ENCODE measurements around the gene DDX24. TPM values are rescaled to one million over a fixed set of nuclear protein-coding genes. Genes with fewer than 3 reads are reported as not detected.

Gene DDX24
- total RNA-seq, 1 donor from 2014 or later, result 151 TPM

DNA sequence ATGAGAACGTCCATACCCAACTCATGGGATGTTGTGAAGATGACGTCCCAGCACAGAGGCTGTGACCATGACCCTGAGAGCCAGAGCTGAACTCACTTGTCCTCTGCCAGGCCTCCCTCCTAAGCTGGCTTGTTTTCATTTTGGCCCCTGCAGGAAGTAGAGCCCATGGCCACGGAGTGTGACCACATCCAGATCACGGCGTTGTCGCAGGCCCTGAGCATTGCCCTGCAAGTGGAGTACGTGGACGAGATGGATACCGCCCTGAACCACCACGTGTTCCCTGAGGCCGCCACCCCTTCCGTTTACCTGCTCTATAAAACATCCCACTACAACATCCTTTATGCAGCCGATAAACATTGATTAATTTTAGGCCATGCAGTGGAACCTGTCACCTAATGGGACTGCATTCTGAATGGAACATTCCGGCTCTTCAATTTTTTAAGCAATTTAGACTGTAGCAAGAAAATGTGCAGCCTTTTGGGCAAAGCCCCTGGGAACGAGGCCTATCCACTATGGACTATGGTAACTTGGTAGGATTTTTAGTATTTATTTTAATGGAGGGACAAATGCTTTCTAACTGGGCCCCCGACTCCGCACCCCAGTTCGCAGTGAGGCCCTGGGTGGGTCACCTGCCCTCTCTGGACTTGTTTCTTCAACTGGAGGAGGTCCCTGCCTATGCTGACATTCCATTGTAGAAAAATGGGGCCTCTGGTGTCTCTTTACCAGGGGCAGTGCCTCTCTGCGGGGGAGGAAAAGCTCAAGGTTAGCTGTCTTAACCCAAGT, 35.2 kb downstream of the DDX24 start:
- Mint-ChIP-seq H3K36me3 (peaks cover 9% of the 10 kb centered on the region), H3K9me3 (no peaks in the 10 kb centered on the region), H3K27me3 (ENCODE audit: low read depth) (no peaks in the 10 kb centered on the region), H3K4me3 (no peak overlapping the region), H3K4me1 (peaks cover 14% of the 10 kb centered on the region), H3K27ac (no peak overlapping the region)
- TF ChIP-seq, protein P1, sequence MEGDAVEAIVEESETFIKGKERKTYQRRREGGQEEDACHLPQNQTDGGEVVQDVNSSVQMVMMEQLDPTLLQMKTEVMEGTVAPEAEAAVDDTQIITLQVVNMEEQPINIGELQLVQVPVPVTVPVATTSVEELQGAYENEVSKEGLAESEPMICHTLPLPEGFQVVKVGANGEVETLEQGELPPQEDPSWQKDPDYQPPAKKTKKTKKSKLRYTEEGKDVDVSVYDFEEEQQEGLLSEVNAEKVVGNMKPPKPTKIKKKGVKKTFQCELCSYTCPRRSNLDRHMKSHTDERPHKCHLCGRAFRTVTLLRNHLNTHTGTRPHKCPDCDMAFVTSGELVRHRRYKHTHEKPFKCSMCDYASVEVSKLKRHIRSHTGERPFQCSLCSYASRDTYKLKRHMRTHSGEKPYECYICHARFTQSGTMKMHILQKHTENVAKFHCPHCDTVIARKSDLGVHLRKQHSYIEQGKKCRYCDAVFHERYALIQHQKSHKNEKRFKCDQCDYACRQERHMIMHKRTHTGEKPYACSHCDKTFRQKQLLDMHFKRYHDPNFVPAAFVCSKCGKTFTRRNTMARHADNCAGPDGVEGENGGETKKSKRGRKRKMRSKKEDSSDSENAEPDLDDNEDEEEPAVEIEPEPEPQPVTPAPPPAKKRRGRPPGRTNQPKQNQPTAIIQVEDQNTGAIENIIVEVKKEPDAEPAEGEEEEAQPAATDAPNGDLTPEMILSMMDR (IDR thresholded peaks at IDR 0.05; ENCODE audit: unreplicated experiment), result no peak
- no peak for DNase-seq (ENCODE audit: low spot score in 2 of 2, unreplicated experiment in 2 of 2)

- Mint-ChIP-seq H3K9me3 (no peaks in the 10 kb centered on the region), H3K36me3 (peaks cover 4% of the 10 kb centered on the region), H3K27me3 (ENCODE audit: low read depth) (no peaks in the 10 kb centered on the region), H3K27ac (no peak overlapping the region), H3K4me3 (no peak overlapping the region), H3K4me1 (peaks cover 14% of the 10 kb centered on the region)
- DNase-seq (ENCODE audit: low spot score in 2 of 2, unreplicated experiment in 2 of 2), result no peak
- TF ChIP-seq, protein P1 (IDR thresholded peaks at IDR 0.05; ENCODE audit: unreplicated experiment), result no peak
Observed at GRCh38 chr14:94045101-94045500, 35.9 kb downstream of the DDX24 start.

DNA sequence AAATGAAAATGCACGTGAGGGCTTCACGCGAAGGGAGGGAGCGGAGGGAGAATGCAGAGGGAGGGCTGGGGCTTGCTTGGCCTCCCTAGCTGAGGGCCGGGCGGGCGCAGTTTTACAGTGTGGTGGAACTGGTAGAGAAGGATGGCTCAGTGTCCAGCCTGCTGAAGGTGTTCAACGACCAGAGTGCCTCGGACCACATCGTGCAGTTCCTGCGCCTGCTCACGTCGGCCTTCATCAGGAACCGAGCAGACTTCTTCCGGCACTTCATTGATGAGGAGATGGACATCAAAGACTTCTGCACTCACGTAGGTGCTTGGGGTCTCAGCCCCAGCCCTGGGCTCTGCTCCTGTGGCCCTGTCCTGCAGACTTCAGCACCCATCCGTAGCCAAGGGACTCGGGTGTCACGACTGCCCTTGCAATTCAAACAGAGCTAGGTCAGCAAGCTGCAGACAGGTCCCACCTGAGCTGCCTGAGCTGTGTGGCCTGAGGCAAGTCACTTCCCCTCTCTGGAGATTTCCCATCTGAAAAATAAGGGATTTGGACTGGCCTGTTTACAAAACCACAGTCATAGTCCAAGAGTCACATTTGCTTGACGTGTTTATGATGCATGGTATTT, 36.4 kb downstream of the DDX24 start:
- TF ChIP-seq, protein P1 (IDR thresholded peaks at IDR 0.05; ENCODE audit: unreplicated experiment), result no peak
- no peaks in the 10 kb centered on the region for H3K36me3 Mint-ChIP-seq
- no peaks in the 10 kb centered on the region for H3K27me3 Mint-ChIP-seq (ENCODE audit: low read depth)
- no peaks in the 10 kb centered on the region for H3K9me3 Mint-ChIP-seq
- H3K4me1 Mint-ChIP-seq, result peaks cover 14% of the 10 kb centered on the region
- no peak for DNase-seq (ENCODE audit: low spot score in 2 of 2, unreplicated experiment in 2 of 2)
- no peak overlapping the region for H3K27ac Mint-ChIP-seq
- no peak overlapping the region for H3K4me3 Mint-ChIP-seq

DNA sequence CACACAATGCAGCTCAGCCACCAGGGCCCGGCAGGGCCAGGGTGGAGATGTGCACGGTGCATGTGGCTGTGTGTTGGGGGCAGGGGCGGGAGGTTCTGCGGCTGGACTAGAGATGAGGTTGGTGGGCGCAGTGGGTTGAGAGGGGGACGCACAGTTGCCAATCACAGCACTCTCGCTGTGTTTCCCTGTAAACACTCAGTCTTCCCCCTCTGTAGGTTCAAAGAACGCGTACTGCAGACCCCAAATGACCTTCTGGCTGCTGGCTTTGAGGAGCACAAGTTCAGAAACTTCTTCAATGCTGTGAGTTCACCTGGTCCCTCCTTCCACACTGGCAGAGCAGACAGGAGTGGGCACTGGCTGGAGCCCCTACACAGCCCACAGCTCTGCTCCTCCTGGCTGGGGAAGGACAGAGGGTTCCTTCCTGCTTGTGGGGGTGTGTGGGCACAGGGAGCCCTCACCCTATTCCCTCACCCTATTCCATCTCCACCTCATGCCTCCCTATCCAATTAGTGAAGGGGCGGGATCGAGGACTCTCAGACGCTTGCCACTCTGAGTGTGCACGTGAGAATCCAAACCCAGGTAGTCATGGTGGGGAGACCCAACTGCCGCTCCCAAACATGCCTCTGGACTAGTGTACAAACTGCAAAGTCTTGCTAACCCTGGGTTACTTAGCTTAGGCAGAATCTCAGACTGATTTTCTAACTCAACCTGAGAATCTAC, 37.1 kb downstream of the DDX24 start:
- no peak for DNase-seq (ENCODE audit: low spot score in 2 of 2, unreplicated experiment in 2 of 2)
- H3K27me3 Mint-ChIP-seq (ENCODE audit: low read depth), result no peaks in the 10 kb centered on the region
- H3K4me1 Mint-ChIP-seq, result peaks cover 9% of the 10 kb centered on the region
- peaks cover 3% of the 10 kb centered on the region for H3K36me3 Mint-ChIP-seq
- H3K9me3 Mint-ChIP-seq, result no peaks in the 10 kb centered on the region
- no peak overlapping the region for H3K27ac Mint-ChIP-seq
- no peak overlapping the region for H3K4me3 Mint-ChIP-seq
- TF ChIP-seq, protein P1 (IDR thresholded peaks at IDR 0.05; ENCODE audit: unreplicated experiment), result no peak

- Mint-ChIP-seq H3K27me3 (ENCODE audit: low read depth) (no peaks in the 10 kb centered on the region), H3K4me3 (no peak overlapping the region), H3K27ac (no peak overlapping the region), H3K9me3 (no peaks in the 10 kb centered on the region), H3K36me3 (peaks cover 3% of the 10 kb centered on the region), H3K4me1 (peaks cover 2% of the 10 kb centered on the region)
- TF ChIP-seq, protein P1 (IDR thresholded peaks at IDR 0.05; ENCODE audit: unreplicated experiment), result no peak
- DNase-seq (ENCODE audit: low spot score in 2 of 2, unreplicated experiment in 2 of 2), result no peak
Observed at GRCh38 chr14:94043111-94043755, 37.8 kb downstream of the DDX24 start.

All from mesothelial cell of epicardium (in vitro differentiated cells).